Measurements from ENCODE around the gene NEUROD1.

The NEUROD1 gene

DNA sequence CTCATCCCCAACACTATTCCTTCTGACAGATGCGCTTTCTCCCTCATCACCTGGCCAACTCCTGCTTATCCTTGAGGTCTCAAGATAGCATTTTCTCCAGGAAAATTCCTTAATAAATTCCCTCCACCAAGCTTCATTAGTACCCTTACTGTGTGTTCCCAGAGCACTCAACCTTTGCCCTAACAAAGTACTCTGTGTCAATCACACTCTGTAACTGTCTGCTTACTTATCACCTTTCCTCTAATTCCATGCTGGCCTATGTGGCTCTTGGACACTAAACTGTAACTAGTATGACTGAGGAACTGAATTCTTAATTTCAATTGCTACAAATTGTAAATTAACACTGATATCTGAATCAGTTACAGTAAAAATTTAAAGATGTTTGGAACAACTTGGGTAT lies 17.9 kb upstream of the NEUROD1 start:
- TF ChIP-seq, protein P1, sequence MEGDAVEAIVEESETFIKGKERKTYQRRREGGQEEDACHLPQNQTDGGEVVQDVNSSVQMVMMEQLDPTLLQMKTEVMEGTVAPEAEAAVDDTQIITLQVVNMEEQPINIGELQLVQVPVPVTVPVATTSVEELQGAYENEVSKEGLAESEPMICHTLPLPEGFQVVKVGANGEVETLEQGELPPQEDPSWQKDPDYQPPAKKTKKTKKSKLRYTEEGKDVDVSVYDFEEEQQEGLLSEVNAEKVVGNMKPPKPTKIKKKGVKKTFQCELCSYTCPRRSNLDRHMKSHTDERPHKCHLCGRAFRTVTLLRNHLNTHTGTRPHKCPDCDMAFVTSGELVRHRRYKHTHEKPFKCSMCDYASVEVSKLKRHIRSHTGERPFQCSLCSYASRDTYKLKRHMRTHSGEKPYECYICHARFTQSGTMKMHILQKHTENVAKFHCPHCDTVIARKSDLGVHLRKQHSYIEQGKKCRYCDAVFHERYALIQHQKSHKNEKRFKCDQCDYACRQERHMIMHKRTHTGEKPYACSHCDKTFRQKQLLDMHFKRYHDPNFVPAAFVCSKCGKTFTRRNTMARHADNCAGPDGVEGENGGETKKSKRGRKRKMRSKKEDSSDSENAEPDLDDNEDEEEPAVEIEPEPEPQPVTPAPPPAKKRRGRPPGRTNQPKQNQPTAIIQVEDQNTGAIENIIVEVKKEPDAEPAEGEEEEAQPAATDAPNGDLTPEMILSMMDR (IDR thresholded peaks at IDR 0.05; ENCODE audit: extremely low read depth, insufficient read depth, missing control alignments): no peak
- no peak for DNase-seq (ENCODE audit: low spot score)
- in situ Hi-C loops (cut with MboI; ENCODE audit: low pct_unique_long_range_greater_than_20kb, low sequenced_read_pairs, unreplicated experiment): no loop called here

DNA sequence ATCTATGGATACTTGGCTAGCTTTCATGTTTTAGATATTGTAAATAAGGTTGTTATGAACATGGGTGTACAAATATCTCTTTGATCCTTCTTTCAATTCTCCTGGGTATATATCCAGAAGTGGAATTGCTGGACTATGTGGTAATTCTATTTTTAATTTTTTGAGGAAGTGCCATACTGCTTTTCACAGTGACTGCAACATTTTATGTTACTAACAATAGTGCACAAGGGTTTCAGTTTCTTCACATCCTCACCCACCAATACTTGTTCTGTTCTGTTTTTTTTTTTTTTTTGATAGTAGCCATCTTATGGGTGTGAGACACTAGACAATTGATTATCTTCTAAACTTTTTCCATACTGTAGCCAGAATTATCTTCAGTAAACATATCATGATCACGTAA lies 17.3 kb upstream of the NEUROD1 start:
- DNase-seq (ENCODE audit: low spot score): no peak
- in situ Hi-C loops (cut with MboI; ENCODE audit: low pct_unique_long_range_greater_than_20kb, low sequenced_read_pairs, unreplicated experiment): no loop called here
- TF ChIP-seq, protein P1 (IDR thresholded peaks at IDR 0.05; ENCODE audit: extremely low read depth, insufficient read depth, missing control alignments): no peak

DNA sequence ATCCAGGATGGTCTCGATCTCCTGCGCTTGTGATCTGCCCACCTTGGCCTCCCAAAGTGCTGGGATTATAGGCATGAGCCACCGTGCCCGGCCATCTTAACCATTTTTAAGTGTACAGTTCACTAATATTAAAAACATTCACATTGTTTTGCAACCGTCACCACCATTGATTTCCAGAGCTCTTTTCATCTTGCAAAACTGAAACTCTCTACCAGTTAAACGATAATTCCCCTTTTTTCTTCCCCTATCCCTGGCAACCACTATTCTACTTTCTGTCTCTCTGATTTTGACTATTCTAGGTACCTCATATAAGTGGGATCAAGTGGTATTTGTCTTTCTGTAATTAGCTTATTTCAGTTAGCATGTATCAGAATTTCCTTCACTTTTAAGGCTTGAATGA lies 16.8 kb upstream of the NEUROD1 start:
- in situ Hi-C loops (cut with MboI; ENCODE audit: low pct_unique_long_range_greater_than_20kb, low sequenced_read_pairs, unreplicated experiment): no loop called here
- TF ChIP-seq, protein P1 (IDR thresholded peaks at IDR 0.05; ENCODE audit: extremely low read depth, insufficient read depth, missing control alignments): no peak
- no peak for DNase-seq (ENCODE audit: low spot score)

DNA sequence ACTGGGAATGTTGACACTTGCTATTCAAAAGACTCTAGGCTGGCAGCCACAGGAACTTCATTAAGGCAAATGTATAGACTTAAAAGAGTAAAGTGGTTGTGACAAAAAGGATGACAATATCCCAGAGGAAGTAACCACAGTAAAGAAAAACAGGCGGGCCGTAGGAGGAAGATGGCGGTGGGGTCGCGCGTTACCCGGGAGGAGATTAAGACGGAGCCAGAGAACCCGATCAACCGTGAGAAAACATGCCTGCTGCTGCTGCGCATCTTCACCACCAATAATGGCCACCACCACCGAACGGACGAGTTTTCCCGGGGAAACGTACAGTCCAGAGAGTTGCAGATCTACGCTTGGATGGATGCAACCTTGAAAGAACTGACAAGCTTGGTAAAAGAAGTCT lies 14.0 kb upstream of the NEUROD1 start:
- no peak for DNase-seq (ENCODE audit: low spot score)
- in situ Hi-C loops (cut with MboI; ENCODE audit: low pct_unique_long_range_greater_than_20kb, low sequenced_read_pairs, unreplicated experiment): no loop called here
- TF ChIP-seq, protein P1 (IDR thresholded peaks at IDR 0.05; ENCODE audit: extremely low read depth, insufficient read depth, missing control alignments): no peak

DNA sequence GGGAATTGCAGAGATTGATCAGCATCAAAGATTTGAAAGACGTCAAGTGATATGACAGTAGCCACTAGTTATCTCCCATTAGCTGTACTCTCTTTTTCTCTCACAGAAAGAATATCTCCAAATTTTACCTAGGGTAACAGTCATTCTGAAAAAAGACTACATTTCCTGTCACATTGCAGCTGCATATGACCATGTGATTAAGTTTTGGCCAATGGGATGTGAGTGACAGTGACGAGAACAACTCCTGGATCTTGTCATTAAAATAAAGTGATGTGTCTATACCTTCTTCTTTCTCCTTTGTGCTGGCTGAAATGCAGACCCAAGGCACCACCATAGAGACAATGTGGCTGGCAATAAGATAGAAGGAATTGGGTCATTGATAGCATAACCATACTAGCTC lies 10.5 kb upstream of the NEUROD1 start:
- in situ Hi-C loops (cut with MboI; ENCODE audit: low pct_unique_long_range_greater_than_20kb, low sequenced_read_pairs, unreplicated experiment): no loop called here
- TF ChIP-seq, protein P1 (IDR thresholded peaks at IDR 0.05; ENCODE audit: extremely low read depth, insufficient read depth, missing control alignments): no peak
- DNase-seq (ENCODE audit: low spot score): no peak

DNA sequence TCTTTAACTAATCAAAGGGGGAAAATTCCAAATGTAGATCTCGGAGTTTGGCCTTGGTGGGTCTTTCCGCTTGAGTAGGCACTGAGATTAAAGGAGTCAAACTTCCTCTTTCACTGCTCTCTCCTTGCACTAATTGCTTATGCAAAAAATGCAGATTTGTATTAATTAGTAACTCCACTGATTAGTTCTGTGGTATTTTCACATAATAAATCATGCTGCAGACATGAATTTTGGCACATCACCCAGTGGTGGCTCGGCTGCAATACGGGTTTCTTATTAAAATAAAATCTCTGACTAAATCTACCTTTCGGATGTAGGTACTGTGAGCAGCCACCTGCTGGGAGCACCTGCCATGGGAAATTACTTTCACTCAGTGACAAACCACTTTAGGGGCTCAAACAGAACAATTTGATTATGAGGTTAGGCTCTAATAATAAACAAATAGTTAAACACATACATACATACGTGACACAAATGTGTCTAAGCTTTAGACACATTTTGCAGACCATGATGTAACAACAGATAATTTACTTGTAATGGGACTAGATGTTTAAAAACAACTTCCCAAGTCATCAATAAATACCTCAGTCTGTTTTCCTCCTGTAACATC lies 6.4 kb upstream of the NEUROD1 start:
- TF ChIP-seq, protein P1 (IDR thresholded peaks at IDR 0.05; ENCODE audit: extremely low read depth, insufficient read depth, missing control alignments): no peak
- in situ Hi-C loops (cut with MboI; ENCODE audit: low pct_unique_long_range_greater_than_20kb, low sequenced_read_pairs, unreplicated experiment): no loop called here
- no peak for DNase-seq (ENCODE audit: low spot score)
